ENCODE data around the gene FOXP1. TPM values are rescaled to one million over a fixed set of nuclear protein-coding genes. Genes with fewer than 3 reads are reported as not detected.
A peak's percentile ranks its signal among the peaks of the same experiment; 100 is the strongest.

Gene FOXP1
- total and polyA plus RNA-seq, 2 experiments from 2014 or later: 76.8 to 99.8 TPM

GRCh38 chr3:71444028-71444860 lies 139.3 kb downstream of the FOXP1 start:
- H3K9me2 ChIP-seq (replicated peaks; ENCODE audit: insufficient read depth): no peaks in the 10 kb centered on the region
- no peaks in the 10 kb centered on the region for H3K9me3 ChIP-seq (ENCODE audit: low read depth)
- H3K27me3 ChIP-seq: no peaks in the 10 kb centered on the region
- no peak overlapping the region for H3K4me2 ChIP-seq
- H3K4me3 ChIP-seq: no peak overlapping the region
- H3K4me1 ChIP-seq (ENCODE audit: insufficient read depth): peaks cover 4% of the 10 kb centered on the region
- H3K27ac ChIP-seq: peak overlapping the region; percentile 22
- 74% methylated on average over 17 of the region's 17 CpGs for WGBS (ENCODE audit: low lambda C conversion rate, missing lambda C conversion rate)
- DNase-seq (ENCODE audit: low spot score): no peak
- no peak overlapping the region for H2AFZ ChIP-seq
- no peak for TF ChIP-seq CTCF (IDR thresholded peaks at IDR 0.05; ENCODE audit: poor library complexity)
- TF ChIP-seq EZH2 (IDR thresholded peaks at IDR 0.05; ENCODE audit: borderline replicate concordance): no peak
- TF ChIP-seq EZH2phosphoT487 (IDR thresholded peaks at IDR 0.05; ENCODE audit: low read depth, severe bottlenecking, unreplicated experiment): no peak
- no peaks in the 10 kb centered on the region for H3K36me3 ChIP-seq (replicated peaks; ENCODE audit: insufficient read depth, low read depth)
- H4K20me1 ChIP-seq (ENCODE audit: insufficient read depth, poor library complexity, severe bottlenecking): no peaks in the 10 kb centered on the region
- H3K79me2 ChIP-seq: peaks cover 70% of the 10 kb centered on the region

- TF ChIP-seq EZH2phosphoT487 (IDR thresholded peaks at IDR 0.05; ENCODE audit: low read depth, severe bottlenecking, unreplicated experiment) (no peak), CTCF (IDR thresholded peaks at IDR 0.05; ENCODE audit: poor library complexity) (no peak), EZH2 (IDR thresholded peaks at IDR 0.05; ENCODE audit: borderline replicate concordance) (no peak)
- Histone ChIP-seq H3K36me3 (replicated peaks; ENCODE audit: insufficient read depth, low read depth) (no peaks in the 10 kb centered on the region), H3K79me2 (peaks cover 65% of the 10 kb centered on the region), H3K9me3 (ENCODE audit: low read depth) (no peaks in the 10 kb centered on the region), H3K4me1 (ENCODE audit: insufficient read depth) (no peaks in the 10 kb centered on the region), H3K9me2 (replicated peaks; ENCODE audit: insufficient read depth) (no peaks in the 10 kb centered on the region), H4K20me1 (ENCODE audit: insufficient read depth, poor library complexity, severe bottlenecking) (no peaks in the 10 kb centered on the region), H3K27me3 (no peaks in the 10 kb centered on the region), H3K4me2 (no peak overlapping the region), H3K4me3 (no peak overlapping the region), H2AFZ (no peak overlapping the region), H3K27ac (no peak overlapping the region)
- no peak for DNase-seq (ENCODE audit: low spot score)
- 96% methylated on average over 8 of the region's 8 CpGs for WGBS (ENCODE audit: low lambda C conversion rate, missing lambda C conversion rate)
Measured at GRCh38 chr3:71443332-71443731, 140.2 kb downstream of the FOXP1 start.

GRCh38 chr3:71442652-71443042 lies 140.9 kb downstream of the FOXP1 start:
- Histone ChIP-seq H3K4me1 (ENCODE audit: insufficient read depth) (no peaks in the 10 kb centered on the region), H3K4me2 (no peak overlapping the region), H4K20me1 (ENCODE audit: insufficient read depth, poor library complexity, severe bottlenecking) (no peaks in the 10 kb centered on the region), H3K79me2 (peaks cover 58% of the 10 kb centered on the region), H3K27ac (no peak overlapping the region), H3K4me3 (no peak overlapping the region), H2AFZ (no peak overlapping the region), H3K27me3 (no peaks in the 10 kb centered on the region), H3K9me2 (replicated peaks; ENCODE audit: insufficient read depth) (no peaks in the 10 kb centered on the region), H3K9me3 (ENCODE audit: low read depth) (no peaks in the 10 kb centered on the region), H3K36me3 (replicated peaks; ENCODE audit: insufficient read depth, low read depth) (no peaks in the 10 kb centered on the region)
- WGBS (ENCODE audit: low lambda C conversion rate, missing lambda C conversion rate): 95% methylated on average over 5 of the region's 5 CpGs
- DNase-seq (ENCODE audit: low spot score): no peak
- no peak for TF ChIP-seq EZH2 (IDR thresholded peaks at IDR 0.05; ENCODE audit: borderline replicate concordance)
- TF ChIP-seq CTCF (IDR thresholded peaks at IDR 0.05; ENCODE audit: poor library complexity): no peak
- no peak for TF ChIP-seq EZH2phosphoT487 (IDR thresholded peaks at IDR 0.05; ENCODE audit: low read depth, severe bottlenecking, unreplicated experiment)
